Endothelial cell of umbilical vein (primary cell): ENCODE results near the gene MAML3. TPM values are rescaled to one million over a fixed set of nuclear protein-coding genes. Genes with fewer than 3 reads are reported as not detected.

Experiments
- BruUV-seq: library from RNA; stranded (reverse); fragments of 400-500 nt; replicated peaks from 2 replicates; lab custom pipeline; 2021; lab: Mats Ljungman, UMichigan
- CTCF ChIA-PET: fragments of 300-600, 350-600 bp; sonication (Branson Sonifier 250); formaldehyde crosslinking; loops from one replicate; lab custom pipeline; 2021; ENCODE audit warnings: antibody characterized with exemption, inconsistent platforms; lab: Charles Lee
- POLR2A ChIA-PET: fragments of 300-600, 350-600 bp; sonication (Branson Sonifier 250); formaldehyde crosslinking; loops from one replicate; lab custom pipeline; 2021; ENCODE audit warnings: antibody characterized with exemption, inconsistent platforms; lab: Charles Lee
- DNase-seq: peaks from one replicate; pipeline ENCODE4 v3.0.0-alpha.2; 2011; ENCODE audit warnings: low read depth, low spot score
- FAIRE-seq: peaks from 2 replicates; lab custom pipeline; 2011; peaks lifted over from hg19 to GRCh38; lab: Jason Lieb, UNC
- H2AFZ ChIP-seq: 2 replicates; pipeline ENCODE4 v1.6.0; 2012; ENCODE audit warnings: low read depth, low read length, control low read depth, inconsistent platforms
- H3K27ac ChIP-seq: 2 replicates; pipeline ENCODE4 v1.5.1; 2011; ENCODE audit warnings: low read depth, mild to moderate bottlenecking, control low read depth, low read length, moderate library complexity; ENCODE audit not compliant: insufficient read depth
- H3K27me3 ChIP-seq, 2 experiments: 2 replicates each; pipeline versions ENCODE4 v1.6.0 to v1.6.1; 2011; ENCODE audit warnings: low read length in 2 of 2, mixed read lengths in 1 of 2; ENCODE audit not compliant: control insufficient read depth in 2 of 2, insufficient read depth in 2 of 2
- H3K36me3 ChIP-seq, 2 experiments: 2 replicates in 1 of 2; 3 replicates in 1 of 2; pipeline ENCODE4 v1.5.1; 2011; ENCODE audit warnings: low read length in 2 of 2, mild to moderate bottlenecking in 1 of 2, moderate library complexity in 1 of 2; ENCODE audit not compliant: control insufficient read depth in 2 of 2, insufficient read depth in 2 of 2; ENCODE audit errors: extremely low read depth in 1 of 2
- H3K4me1 ChIP-seq: 3 replicates; pipeline ENCODE4 v1.5.1; 2011; ENCODE audit warnings: mild to moderate bottlenecking, low read length; ENCODE audit not compliant: control insufficient read depth, insufficient read depth; ENCODE audit errors: extremely low read depth
- H3K4me2 ChIP-seq: 2 replicates; pipeline ENCODE4 v1.6.1; 2011; ENCODE audit warnings: low read length, control low read depth, mixed read lengths; ENCODE audit not compliant: insufficient read depth
- H3K4me3 ChIP-seq, 3 experiments: fragments of 200-600 bp in 1 of 3; sonication (generic), shearing (Covaris generic) in 1 of 3; replicated peaks in 1 of 3; 2 replicates each; pipeline ENCODE4 v1.5.1; 2011 to 2016; ENCODE audit warnings: control low read depth in 3 of 3, low read length in 3 of 3, mild to moderate bottlenecking in 2 of 3, inconsistent platforms in 1 of 3, low read depth in 1 of 3, moderate library complexity in 1 of 3; ENCODE audit not compliant: insufficient read depth in 1 of 3
- H3K79me2 ChIP-seq: 2 replicates; pipeline ENCODE4 v1.6.0; 2012; ENCODE audit warnings: low read length, inconsistent platforms; ENCODE audit not compliant: control insufficient read depth, insufficient read depth
- H3K9ac ChIP-seq: replicated peaks from 2 replicates; pipeline ENCODE3; 2011; ENCODE audit warnings: low read length, control low read depth; ENCODE audit not compliant: insufficient read depth; ENCODE audit errors: extremely low read depth
- H3K9me1 ChIP-seq: replicated peaks from 3 replicates; pipeline ENCODE4 v1.6.0; 2011; ENCODE audit warnings: mild to moderate bottlenecking, low read length; ENCODE audit not compliant: control insufficient read depth, insufficient read depth; ENCODE audit errors: extremely low read depth
- H3K9me3 ChIP-seq: replicated peaks from 2 replicates; pipeline ENCODE4 v1.5.1; 2012; ENCODE audit warnings: low read length, inconsistent platforms; ENCODE audit not compliant: control insufficient read depth, insufficient read depth
- H4K20me1 ChIP-seq: replicated peaks from 2 replicates; pipeline ENCODE3; 2011; ENCODE audit warnings: mild to moderate bottlenecking, low read length; ENCODE audit not compliant: control insufficient read depth, insufficient read depth; ENCODE audit errors: extremely low read depth
- EZH2 ChIP-seq: IDR thresholded peaks from 2 replicates; pipeline ENCODE4 v1.6.1; 2012; ENCODE audit warnings: borderline replicate concordance, low read depth, mild to moderate bottlenecking, moderate library complexity, low read length, inconsistent platforms; ENCODE audit not compliant: severe bottlenecking
- FOS ChIP-seq: IDR thresholded peaks from 2 replicates; pipeline ENCODE4 v1.6.1; 2011; ENCODE audit warnings: mild to moderate bottlenecking, low read length, moderate library complexity, borderline replicate concordance; ENCODE audit not compliant: insufficient read depth
- GATA2 ChIP-seq: IDR thresholded peaks from 2 replicates; pipeline ENCODE4 v1.7.0; 2011; ENCODE audit warnings: low read depth, mild to moderate bottlenecking, moderate library complexity, mixed read lengths, low read length; ENCODE audit not compliant: insufficient read length, insufficient read depth
- JUN ChIP-seq: IDR thresholded peaks from 2 replicates; pipeline ENCODE4 v1.6.1; 2011; ENCODE audit warnings: borderline replicate concordance, low read depth; ENCODE audit not compliant: insufficient read length, insufficient read depth
- MYC ChIP-seq: IDR thresholded peaks from one replicate; pipeline ENCODE4 v1.6.1; 2011; ENCODE audit warnings: mild to moderate bottlenecking, low read depth, low read length
- POLR2A ChIP-seq: IDR thresholded peaks from 2 replicates; pipeline ENCODE4 v1.6.1; 2012; ENCODE audit warnings: low read depth, mild to moderate bottlenecking, control low read depth, low read length
- POLR2AphosphoS5 ChIP-seq: IDR thresholded peaks from 2 replicates; pipeline ENCODE4 v1.6.1; 2012; ENCODE audit warnings: low read depth, mild to moderate bottlenecking, control low read depth, low read length, moderate library complexity; ENCODE audit not compliant: insufficient read depth
- dilution Hi-C: fragments of 300-500 bp; cut with MboI; formaldehyde crosslinking; loops from one replicate; pipeline ENCODE4 v1.15.0; 2019; ENCODE audit warnings: low sequenced_read_pairs; ENCODE audit not compliant: extremely low pct_ligation_motif_present
- intact Hi-C: fragments of 100-400 bp; cut with micrococcal nuclease; formaldehyde crosslinking; loops from one replicate; pipeline ENCODE4 v1.10.0; 2022
- polyA plus RNA-seq, 4 experiments: library from polyadenylated mRNA; depleted of rRNA in 3 of 4; stranded (reverse) in 3 of 4; unstranded in 1 of 4; fragments of >200 nt; gene quantifications; 2 replicates each; pipeline versions ENCODE4 v1.2.1 to v1.2.3, GENCODE V29; 2011 to 2012; ENCODE audit warnings: missing spikeins in 1 of 4
- total RNA-seq: library from RNA; stranded (reverse); gene quantifications from 2 replicates; pipeline ENCODE4 v1.2.3, GENCODE V29; 2021
- TF ChIP-seq, protein P1 (sequence below), 2 donors: IDR thresholded peaks; 1 replicate in 1 of 2; 2 replicates in 1 of 2; pipeline ENCODE4 v1.5.1; 2011; ENCODE audit warnings: low read length in 2 of 2, mild to moderate bottlenecking in 2 of 2, moderate library complexity in 2 of 2, control low read depth in 1 of 2, inconsistent platforms in 1 of 2, low read depth in 1 of 2; ENCODE audit not compliant: insufficient read depth in 1 of 2; ENCODE audit errors: extremely low read depth in 1 of 2
- TF ChIP-seq, protein P2 (sequence below): IDR thresholded peaks from 2 replicates; pipeline ENCODE4 v1.6.1; 2011; ENCODE audit not compliant: insufficient read depth, insufficient read length

MAML3 gene
- total and polyA plus RNA-seq, 2 donors (not counting 3 experiments of a cell fraction or from before 2014, with no cell fraction given), result 14.0 to 20.3 TPM

DNA sequence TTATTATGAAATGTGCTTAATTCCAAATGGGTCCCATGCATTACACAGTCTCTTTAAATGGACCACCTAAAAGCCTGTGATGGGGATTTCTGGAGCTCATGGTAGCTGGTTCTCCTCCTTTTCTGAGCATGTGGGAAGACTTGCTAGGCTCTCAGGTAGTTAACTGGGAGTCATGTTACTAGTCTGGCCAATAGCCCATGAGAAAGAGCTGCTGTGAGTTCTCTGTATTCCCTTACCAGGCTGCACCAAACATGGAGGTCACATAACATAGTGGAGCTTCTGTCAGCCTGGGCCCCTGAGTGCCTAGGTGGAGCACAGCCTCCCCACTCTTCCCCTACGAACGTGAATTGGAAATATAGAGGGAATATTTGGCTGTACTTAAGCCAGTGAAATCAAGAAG is 198.4 kb downstream of the MAML3 start:
- intact Hi-C loops, result no loop called here
- Histone ChIP-seq H3K9me3 (no peaks in the 10 kb centered on the region), H2AFZ (no peak overlapping the region), H3K4me1 (peaks cover 17% of the 10 kb centered on the region), H3K27me3 (no peaks in the 10 kb centered on the region), H3K4me3 (no peak overlapping the region), H3K79me2 (no peaks in the 10 kb centered on the region), H3K9me1 (no peaks in the 10 kb centered on the region), H3K27ac (no peak overlapping the region), H4K20me1 (no peaks in the 10 kb centered on the region), H3K9ac (no peak overlapping the region), H3K36me3 (no peaks in the 10 kb centered on the region), H3K4me2 (no peak overlapping the region)
- POLR2A ChIA-PET, result no interaction called here
- no peak for DNase-seq
- no TSS peak for BruUV-seq
- TF ChIP-seq POLR2AphosphoS5 (no peak), FOS (no peak), JUN (no peak), MYC (no peak), GATA2 (no peak), POLR2A (no peak), EZH2 (no peak)
- TF ChIP-seq, protein P1, sequence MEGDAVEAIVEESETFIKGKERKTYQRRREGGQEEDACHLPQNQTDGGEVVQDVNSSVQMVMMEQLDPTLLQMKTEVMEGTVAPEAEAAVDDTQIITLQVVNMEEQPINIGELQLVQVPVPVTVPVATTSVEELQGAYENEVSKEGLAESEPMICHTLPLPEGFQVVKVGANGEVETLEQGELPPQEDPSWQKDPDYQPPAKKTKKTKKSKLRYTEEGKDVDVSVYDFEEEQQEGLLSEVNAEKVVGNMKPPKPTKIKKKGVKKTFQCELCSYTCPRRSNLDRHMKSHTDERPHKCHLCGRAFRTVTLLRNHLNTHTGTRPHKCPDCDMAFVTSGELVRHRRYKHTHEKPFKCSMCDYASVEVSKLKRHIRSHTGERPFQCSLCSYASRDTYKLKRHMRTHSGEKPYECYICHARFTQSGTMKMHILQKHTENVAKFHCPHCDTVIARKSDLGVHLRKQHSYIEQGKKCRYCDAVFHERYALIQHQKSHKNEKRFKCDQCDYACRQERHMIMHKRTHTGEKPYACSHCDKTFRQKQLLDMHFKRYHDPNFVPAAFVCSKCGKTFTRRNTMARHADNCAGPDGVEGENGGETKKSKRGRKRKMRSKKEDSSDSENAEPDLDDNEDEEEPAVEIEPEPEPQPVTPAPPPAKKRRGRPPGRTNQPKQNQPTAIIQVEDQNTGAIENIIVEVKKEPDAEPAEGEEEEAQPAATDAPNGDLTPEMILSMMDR (IDR thresholded peaks at IDR 0.05; ENCODE audit: extremely low read depth in 1 of 2, insufficient read depth in 1 of 2, low read depth in 1 of 2, low read length in 2 of 2), result no peak
- TF ChIP-seq, protein P2, sequence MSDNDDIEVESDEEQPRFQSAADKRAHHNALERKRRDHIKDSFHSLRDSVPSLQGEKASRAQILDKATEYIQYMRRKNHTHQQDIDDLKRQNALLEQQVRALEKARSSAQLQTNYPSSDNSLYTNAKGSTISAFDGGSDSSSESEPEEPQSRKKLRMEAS, result no peak
- CTCF ChIA-PET, result interaction anchor here (0.7 to 1.3 kb wide), 4 partner anchors 9 to 221 kb away, joined by 3 to 6 read pairs (median 4); no protein-coding TSS in a partner anchor
- dilution Hi-C loops, result no loop called here
- no peak for FAIRE-seq
